Measurements from ENCODE around the gene UGT1A10. TPM values are rescaled to one million over a fixed set of nuclear protein-coding genes. Genes with fewer than 3 reads are reported as not detected.

Gene UGT1A10
- total RNA-seq, 4 donors from 2014 or later = not detected

DNA sequence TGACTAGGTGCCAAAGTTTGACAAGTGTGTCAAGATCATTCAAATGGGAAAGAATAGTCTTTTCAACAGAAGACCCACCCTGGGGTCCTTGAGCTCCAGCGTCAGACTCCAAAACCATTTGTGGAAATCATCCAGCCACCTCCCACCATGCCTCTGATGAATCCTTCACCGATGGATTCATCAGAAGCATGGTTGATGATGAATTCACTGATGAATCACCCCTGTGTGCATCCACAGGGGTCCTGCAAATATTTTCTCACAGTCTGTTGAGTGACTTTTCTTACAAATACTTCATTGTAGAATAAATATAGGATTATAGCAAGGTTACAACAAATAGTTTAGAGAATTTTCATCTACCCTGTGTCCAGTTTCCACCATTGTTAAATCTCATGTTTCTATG lies 39.8 kb downstream of the UGT1A10 start:
- H3K27ac ChIP-seq = no peak overlapping the region
- no peaks in the 10 kb centered on the region for H3K9me3 ChIP-seq
- H3K27me3 ChIP-seq = no peaks in the 10 kb centered on the region
- H3K4me3 ChIP-seq = no peak overlapping the region
- no peaks in the 10 kb centered on the region for H3K36me3 ChIP-seq
- no peak for DNase-seq (ENCODE audit: low spot score in 2 of 2)
- TF ChIP-seq EP300 (IDR thresholded peaks at IDR 0.05) (no peak), POLR2A (IDR thresholded peaks at IDR 0.05) (no peak)
- TF ChIP-seq, protein P1, sequence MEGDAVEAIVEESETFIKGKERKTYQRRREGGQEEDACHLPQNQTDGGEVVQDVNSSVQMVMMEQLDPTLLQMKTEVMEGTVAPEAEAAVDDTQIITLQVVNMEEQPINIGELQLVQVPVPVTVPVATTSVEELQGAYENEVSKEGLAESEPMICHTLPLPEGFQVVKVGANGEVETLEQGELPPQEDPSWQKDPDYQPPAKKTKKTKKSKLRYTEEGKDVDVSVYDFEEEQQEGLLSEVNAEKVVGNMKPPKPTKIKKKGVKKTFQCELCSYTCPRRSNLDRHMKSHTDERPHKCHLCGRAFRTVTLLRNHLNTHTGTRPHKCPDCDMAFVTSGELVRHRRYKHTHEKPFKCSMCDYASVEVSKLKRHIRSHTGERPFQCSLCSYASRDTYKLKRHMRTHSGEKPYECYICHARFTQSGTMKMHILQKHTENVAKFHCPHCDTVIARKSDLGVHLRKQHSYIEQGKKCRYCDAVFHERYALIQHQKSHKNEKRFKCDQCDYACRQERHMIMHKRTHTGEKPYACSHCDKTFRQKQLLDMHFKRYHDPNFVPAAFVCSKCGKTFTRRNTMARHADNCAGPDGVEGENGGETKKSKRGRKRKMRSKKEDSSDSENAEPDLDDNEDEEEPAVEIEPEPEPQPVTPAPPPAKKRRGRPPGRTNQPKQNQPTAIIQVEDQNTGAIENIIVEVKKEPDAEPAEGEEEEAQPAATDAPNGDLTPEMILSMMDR (IDR thresholded peaks at IDR 0.05) = no peak
- 72 to 77% methylated on average over 2 of the region's 2 CpGs for WGBS, 2 donors
- H3K4me1 ChIP-seq = no peaks in the 10 kb centered on the region

DNA sequence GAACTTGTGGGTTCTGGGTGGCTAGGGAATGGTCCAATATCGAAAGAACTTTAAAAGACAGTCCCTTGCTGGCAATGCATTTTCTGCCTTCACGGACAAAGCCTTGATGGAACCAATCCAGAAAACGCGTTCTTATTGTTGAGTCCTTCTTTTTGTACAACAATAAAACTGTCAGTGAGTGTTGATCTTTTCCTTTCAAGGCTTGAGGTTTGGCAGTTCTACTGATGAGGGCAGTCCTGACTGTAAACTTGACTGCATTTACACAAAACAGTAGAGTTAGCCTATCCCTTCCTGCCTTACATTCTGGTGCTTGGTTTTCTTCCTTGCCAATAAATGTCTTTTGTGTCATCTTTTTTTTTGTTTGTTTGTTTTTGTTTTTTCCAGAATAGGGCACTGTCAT lies 42.9 kb downstream of the UGT1A10 start:
- H3K9me3 ChIP-seq = no peaks in the 10 kb centered on the region
- 72 to 82% methylated on average over 4 of the region's 4 CpGs for WGBS, 2 donors
- TF ChIP-seq, protein P1 (IDR thresholded peaks at IDR 0.05) = no peak
- no peak for TF ChIP-seq POLR2A (IDR thresholded peaks at IDR 0.05)
- TF ChIP-seq EP300 (IDR thresholded peaks at IDR 0.05) = no peak
- no peaks in the 10 kb centered on the region for H3K36me3 ChIP-seq
- DNase-seq (ENCODE audit: low spot score in 2 of 2) = no peak
- H3K27ac ChIP-seq = no peak overlapping the region
- H3K27me3 ChIP-seq = no peaks in the 10 kb centered on the region
- no peak overlapping the region for H3K4me3 ChIP-seq
- no peaks in the 10 kb centered on the region for H3K4me1 ChIP-seq

DNA sequence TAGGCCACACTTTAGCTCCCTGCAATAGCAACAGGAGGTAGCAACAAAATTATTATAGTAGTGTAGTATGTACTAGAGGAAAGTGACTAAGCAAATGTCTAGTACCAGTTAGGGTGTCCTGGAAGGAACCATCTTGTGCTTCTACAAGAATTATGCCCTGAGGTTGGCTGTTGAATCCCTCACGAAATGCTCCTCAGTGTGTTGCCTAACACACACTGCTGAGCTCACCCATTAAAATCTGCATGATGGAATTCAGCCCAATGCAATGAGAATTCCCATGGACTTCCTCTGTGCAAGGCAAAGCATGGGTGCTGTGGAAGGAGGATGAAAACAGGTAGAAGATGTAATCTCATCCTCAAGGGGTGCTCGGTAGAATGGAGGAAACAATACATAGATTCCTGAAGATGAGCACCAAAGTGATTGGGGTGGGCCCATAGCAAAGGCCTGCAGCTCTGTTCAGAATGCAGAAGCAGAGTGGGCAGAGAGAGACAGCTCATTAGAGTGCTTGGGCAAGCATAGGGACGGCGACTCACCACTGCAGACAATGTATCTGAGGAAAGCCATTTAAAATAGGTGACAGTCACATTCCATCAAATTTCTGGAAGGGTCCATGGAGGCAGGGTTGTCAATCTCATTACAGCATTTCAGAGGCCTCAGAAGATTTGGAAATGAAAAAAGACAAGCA lies 44.3 kb downstream of the UGT1A10 start:
- TF ChIP-seq POLR2A (IDR thresholded peaks at IDR 0.05) (no peak), EP300 (IDR thresholded peaks at IDR 0.05) (no peak)
- TF ChIP-seq, protein P1 (IDR thresholded peaks at IDR 0.05) = no peak
- Histone ChIP-seq H3K36me3 (no peaks in the 10 kb centered on the region), H3K27me3 (no peaks in the 10 kb centered on the region), H3K4me3 (no peak overlapping the region), H3K27ac (no peak overlapping the region), H3K4me1 (no peaks in the 10 kb centered on the region), H3K9me3 (no peaks in the 10 kb centered on the region)
- 78 to 79% methylated on average over 4 of the region's 4 CpGs for WGBS, 2 donors
- DNase-seq (ENCODE audit: low spot score in 2 of 2) = no peak

DNA sequence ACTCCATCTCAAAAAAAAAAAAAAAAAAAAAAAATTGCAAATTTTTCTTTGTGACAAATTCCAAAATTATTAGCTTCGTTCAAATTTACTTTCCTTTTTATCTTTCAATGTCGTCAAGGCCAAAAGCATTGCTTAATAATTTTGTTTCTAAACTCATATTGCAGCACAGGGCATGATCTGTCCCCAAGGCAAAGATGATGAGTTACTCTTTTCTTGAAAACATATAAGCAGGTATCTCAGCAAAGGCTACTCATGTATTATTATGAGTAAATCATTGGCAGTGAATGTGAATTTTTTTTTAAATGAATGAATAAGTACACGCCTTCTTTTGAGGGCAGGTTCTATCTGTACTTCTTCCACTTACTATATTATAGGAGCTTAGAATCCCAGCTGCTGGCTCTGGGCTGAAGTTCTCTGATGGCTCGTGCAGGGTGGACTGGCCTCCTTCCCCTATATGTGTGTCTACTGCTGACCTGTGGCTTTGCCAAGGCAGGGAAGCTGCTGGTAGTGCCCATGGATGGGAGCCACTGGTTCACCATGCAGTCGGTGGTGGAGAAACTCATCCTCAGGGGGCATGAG lies 45.4 kb downstream of the UGT1A10 start, which contains the start of gene UGT1A7:
Gene UGT1A7 (plus strand): TSS at position 381 of the 579 bp plus-strand sequence. CDS start 37 bp downstream, at position 418.
- Histone ChIP-seq H3K4me1 (no peaks in the 10 kb centered on the region), H3K27me3 (no peaks in the 10 kb centered on the region), H3K9me3 (no peaks in the 10 kb centered on the region), H3K36me3 (no peaks in the 10 kb centered on the region), H3K4me3 (no peak within 1 kb of the TSS), H3K27ac (no peak within 1 kb of the TSS)
- no peak for DNase-seq (ENCODE audit: low spot score in 2 of 2)
- TF ChIP-seq, protein P1 (IDR thresholded peaks at IDR 0.05) = no peak
- TF ChIP-seq EP300 (IDR thresholded peaks at IDR 0.05) (no peak), POLR2A (IDR thresholded peaks at IDR 0.05) (no peak)
- WGBS, 2 donors = 77 to 90% methylated on average over 5 of the region's 5 CpGs

DNA sequence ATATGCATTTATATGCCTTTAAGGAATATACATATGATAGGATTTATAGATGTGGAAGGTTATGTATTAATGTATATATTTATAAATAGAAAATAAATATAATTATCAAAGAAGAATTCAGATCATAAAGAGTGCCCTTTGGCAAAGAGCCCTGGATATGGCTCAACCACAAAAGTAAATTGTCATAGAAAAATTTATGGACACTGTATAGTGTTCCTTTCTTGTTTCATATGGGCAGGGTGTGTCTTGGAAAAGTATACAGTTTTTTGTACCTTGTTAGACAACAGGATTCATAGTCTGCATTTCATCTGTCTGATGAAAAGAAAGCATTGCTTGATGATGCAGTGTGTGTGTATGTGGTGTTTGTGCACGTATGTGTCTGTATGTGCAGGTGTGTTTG lies 48.4 kb downstream of the UGT1A10 start:
- no peaks in the 10 kb centered on the region for H3K36me3 ChIP-seq
- no peak overlapping the region for H3K27ac ChIP-seq
- no peak overlapping the region for H3K4me3 ChIP-seq
- no peaks in the 10 kb centered on the region for H3K27me3 ChIP-seq
- no peak for DNase-seq (ENCODE audit: low spot score in 2 of 2)
- no peaks in the 10 kb centered on the region for H3K4me1 ChIP-seq
- 69 to 83% methylated on average over 1 of the region's 1 CpG for WGBS, 2 donors
- TF ChIP-seq, protein P1 (IDR thresholded peaks at IDR 0.05) = no peak
- TF ChIP-seq EP300 (IDR thresholded peaks at IDR 0.05) (no peak), POLR2A (IDR thresholded peaks at IDR 0.05) (no peak)
- H3K9me3 ChIP-seq = no peaks in the 10 kb centered on the region

Measured in tibial nerve (tissue), 4 donors.